K562 treated with DMSO at 1 percent for 24 hours (cell line): ENCODE data around the gene KRTAP4-9. TPM values are rescaled to one million over a fixed set of nuclear protein-coding genes. Genes with fewer than 3 reads are reported as not detected.

Source experiments
- total RNA-seq: library from RNA; unstranded; fragments of 300-600 nt; gene quantifications from 2 replicates; pipeline ENCODE4 v1.2.3, GENCODE V29; 2022; ENCODE audit warnings: low read depth; ENCODE audit not compliant: insufficient read depth

Gene KRTAP4-9
- not detected in 2 replicates for total RNA-seq

DNA sequence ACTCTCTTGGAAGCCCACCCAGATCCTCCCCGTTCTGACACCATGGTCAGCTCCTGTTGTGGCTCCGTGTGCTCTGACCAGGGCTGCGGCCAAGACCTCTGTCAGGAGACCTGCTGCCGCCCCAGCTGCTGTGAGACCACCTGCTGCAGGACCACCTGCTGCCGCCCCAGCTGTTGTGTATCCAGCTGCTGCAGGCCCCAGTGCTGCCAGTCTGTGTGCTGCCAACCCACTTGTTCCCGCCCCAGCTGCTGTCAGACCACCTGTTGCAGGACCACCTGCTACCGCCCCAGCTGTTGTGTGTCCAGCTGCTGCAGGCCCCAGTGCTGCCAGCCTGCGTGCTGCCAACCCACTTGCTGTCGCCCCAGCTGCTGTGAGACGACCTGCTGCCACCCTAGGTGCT is at the start of gene KRTAP4-9:
Gene KRTAP4-9, plus strand, starts transcription at position 43 of the 400 bp plus-strand sequence. Its CDS starts 0 bp downstream, at position 43.

GRCh38 chr17:41060052-41060604 is 45.1 kb upstream of the KRTAP4-9 start, which contains the start of gene KRTAP2-3:
Gene KRTAP2-3 (minus strand): TSS chr17:41060114. CDS start chr17:41060050, 64 bp downstream.

GRCh38 chr17:41065829-41066624 is 39.2 kb upstream of the KRTAP4-9 start, which contains the start of gene KRTAP2-4:
Gene KRTAP2-4 (minus strand): TSS chr17:41065879. CDS start chr17:41065845, 34 bp downstream.

GRCh38 chr17:41084100-41084856 is 20.9 kb upstream of the KRTAP4-9 start, which contains the start of gene KRTAP4-7:
Gene KRTAP4-7 (plus strand): TSS chr17:41084150. CDS start chr17:41084207, 57 bp downstream.

GRCh38 chr17:41098042-41098441 is 7.1 kb upstream of the KRTAP4-9 start, which contains the start of gene KRTAP4-8:
Gene KRTAP4-8 (minus strand): TSS chr17:41098142. CDS start chr17:41098084, 58 bp downstream.

GRCh38 chr17:41101586-41102259 is 3.5 kb upstream of the KRTAP4-9 start, which contains the start of gene KRTAP4-16:
Gene KRTAP4-16 (minus strand): TSS chr17:41102209. CDS start chr17:41102209, 0 bp downstream.

DNA sequence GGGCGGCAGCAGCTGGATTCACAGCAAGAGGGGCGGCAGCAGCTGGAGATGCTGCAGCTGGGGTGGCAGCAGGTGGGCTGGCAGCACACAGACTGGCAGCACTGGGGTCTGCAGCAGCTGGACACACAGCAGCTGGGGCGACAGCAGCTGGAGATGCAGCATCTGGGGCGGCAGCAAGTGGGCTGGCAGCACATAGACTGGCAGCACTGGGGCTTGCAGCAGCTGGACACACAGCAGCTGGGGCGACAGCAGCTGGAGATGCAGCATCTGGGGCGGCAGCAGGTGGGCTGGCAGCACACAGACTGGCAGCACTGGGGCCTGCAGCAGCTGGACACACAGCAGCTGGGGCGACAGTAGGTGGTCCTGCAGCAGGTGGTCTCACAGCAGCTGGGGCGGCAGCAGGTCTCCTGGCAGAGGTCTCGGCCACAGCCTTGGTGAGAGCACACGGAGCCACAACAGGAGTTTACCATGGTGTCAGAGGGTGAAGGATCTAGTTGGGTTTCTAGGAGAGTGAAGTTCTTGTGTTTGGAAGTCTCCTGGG is 12.7 kb downstream of the KRTAP4-9 start, which contains the start of gene KRTAP4-11:
Gene KRTAP4-11, minus strand, starts transcription at position 528 of the 541 bp plus-strand sequence. Its CDS starts 58 bp downstream, at position 470.

GRCh38 chr17:41123991-41124371 is 18.8 kb downstream of the KRTAP4-9 start, which contains the start of gene KRTAP4-12:
Gene KRTAP4-12 (minus strand): TSS chr17:41124182. CDS start chr17:41124122, 60 bp downstream.

DNA sequence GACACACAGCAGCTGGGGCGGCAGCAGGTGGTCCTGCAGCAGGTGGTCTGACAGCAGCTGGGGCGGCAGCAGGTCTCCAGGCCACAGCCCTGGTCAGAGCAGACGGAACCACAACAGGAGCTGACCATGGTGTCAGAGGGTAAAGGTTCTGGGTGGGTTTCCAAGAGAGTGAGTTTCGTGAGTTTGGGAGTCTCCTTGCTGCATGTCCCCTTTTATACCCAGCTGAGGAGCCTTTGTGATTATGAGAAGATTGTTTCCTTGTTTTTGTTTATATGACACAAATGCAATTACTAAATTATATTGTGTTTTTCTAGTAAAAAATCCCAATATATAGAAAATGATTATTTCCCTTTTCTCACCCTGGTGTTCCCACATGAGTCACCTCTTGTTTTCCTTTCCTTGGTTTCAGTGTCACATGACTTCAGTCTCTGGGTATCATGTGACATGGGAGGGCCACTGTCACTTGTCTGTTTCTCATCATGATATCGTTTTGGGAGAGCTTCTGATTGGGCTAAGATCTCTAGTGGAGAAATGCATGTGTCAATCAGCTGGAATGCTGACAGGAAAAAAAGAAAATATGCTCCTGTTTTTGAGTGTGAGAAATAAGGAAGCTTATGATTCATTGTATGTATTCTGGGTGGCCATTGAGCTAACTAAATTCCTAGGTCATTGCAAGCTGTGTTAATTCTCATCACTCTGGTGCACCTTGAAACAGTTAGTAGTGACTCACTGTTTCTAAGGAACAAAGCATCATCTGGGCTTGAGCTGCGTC is 35.4 kb downstream of the KRTAP4-9 start, which contains the start of gene KRTAP4-6:
Gene KRTAP4-6, minus strand, starts transcription at position 185 of the 772 bp plus-strand sequence. Its CDS starts 57 bp downstream, at position 128.

DNA sequence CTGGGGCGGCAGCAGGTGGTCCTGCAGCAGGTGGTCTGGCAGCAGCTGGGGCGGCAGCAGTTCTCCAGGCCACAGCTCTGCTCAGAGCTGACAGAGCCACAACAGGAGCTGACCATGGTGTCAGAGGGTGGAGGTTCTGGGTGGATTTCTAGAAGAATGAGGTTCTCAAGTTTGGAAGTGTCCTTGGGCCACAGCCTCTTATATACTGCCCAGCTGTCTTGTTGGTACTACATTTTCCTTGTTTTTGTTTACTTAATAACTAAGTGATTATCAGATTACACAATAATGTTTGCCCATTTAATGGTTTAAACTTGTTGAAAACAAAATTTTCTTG is 44.4 kb downstream of the KRTAP4-9 start, which contains the start of gene KRTAP4-5:
Gene KRTAP4-5, minus strand, starts transcription at position 174 of the 334 bp plus-strand sequence. Its CDS starts 58 bp downstream, at position 116.

Other genes starting within 250 kb of the KRTAP4-9 start
- 6.3 and 7.9 TPM in 2 replicates for gene KRT12, start 238.2 kb upstream of the KRTAP4-9 start, total RNA-seq
- gene KRT20, start 220.1 kb upstream of the KRTAP4-9 start, total RNA-seq, result not detected in 2 replicates
- not detected in 2 replicates for gene KRT23, start 167.7 kb upstream of the KRTAP4-9 start, total RNA-seq
- not detected in 2 replicates for gene KRT39, start 138.4 kb upstream of the KRTAP4-9 start, total RNA-seq
- not detected in 2 replicates for gene KRT40, start 121.1 kb upstream of the KRTAP4-9 start, total RNA-seq
- not detected in 2 replicates for gene KRTAP3-3, start 111.2 kb upstream of the KRTAP4-9 start, total RNA-seq
- not detected in 2 replicates for gene KRTAP3-2, start 105.5 kb upstream of the KRTAP4-9 start, total RNA-seq
- not detected in 2 replicates for gene KRTAP3-1, start 96.3 kb upstream of the KRTAP4-9 start, total RNA-seq
- gene KRTAP1-5, start 78.2 kb upstream of the KRTAP4-9 start, total RNA-seq, result not detected in 2 replicates
- not detected in 2 replicates for gene KRTAP1-4, start 75.2 kb upstream of the KRTAP4-9 start, total RNA-seq
- not detected in 2 replicates for gene KRTAP1-3, start 70.5 kb upstream of the KRTAP4-9 start, total RNA-seq
- not detected in 2 replicates for gene KRTAP1-1, start 63.9 kb upstream of the KRTAP4-9 start, total RNA-seq
- gene KRTAP2-1, start 58.1 kb upstream of the KRTAP4-9 start, total RNA-seq, result not detected in 2 replicates
- gene KRTAP2-2, start 50.2 kb upstream of the KRTAP4-9 start, total RNA-seq, result not detected in 2 replicates
- not detected in 2 replicates for gene KRTAP2-3, start 45.3 kb upstream of the KRTAP4-9 start, total RNA-seq
- gene KRTAP2-4, start 39.5 kb upstream of the KRTAP4-9 start, total RNA-seq, result not detected in 2 replicates
- not detected in 2 replicates for gene KRTAP4-7, start 21.2 kb upstream of the KRTAP4-9 start, total RNA-seq
- gene KRTAP4-8, start 7.2 kb upstream of the KRTAP4-9 start, total RNA-seq, result not detected in 2 replicates
- gene KRTAP4-16, start 3.2 kb upstream of the KRTAP4-9 start, total RNA-seq, result not detected in 2 replicates
- not detected in 2 replicates for gene KRTAP4-11, start 13.0 kb downstream of the KRTAP4-9 start, total RNA-seq
- gene KRTAP4-12, start 18.8 kb downstream of the KRTAP4-9 start, total RNA-seq, result not detected in 2 replicates
- not detected in 2 replicates for gene KRTAP4-6, start 35.2 kb downstream of the KRTAP4-9 start, total RNA-seq
- not detected in 2 replicates for gene KRTAP4-5, start 44.4 kb downstream of the KRTAP4-9 start, total RNA-seq
- gene KRTAP4-4, start 55.4 kb downstream of the KRTAP4-9 start, total RNA-seq, result not detected in 2 replicates
- gene KRTAP4-3, start 62.8 kb downstream of the KRTAP4-9 start, total RNA-seq, result not detected in 2 replicates
- not detected in 2 replicates for gene KRTAP4-2, start 72.8 kb downstream of the KRTAP4-9 start, total RNA-seq
- not detected in 2 replicates for gene KRTAP4-1, start 79.5 kb downstream of the KRTAP4-9 start, total RNA-seq
- gene KRTAP9-1, start 84.5 kb downstream of the KRTAP4-9 start, total RNA-seq, result not detected in 2 replicates
- gene KRTAP9-2, start 121.3 kb downstream of the KRTAP4-9 start, total RNA-seq, result not detected in 2 replicates
- not detected in 2 replicates for gene KRTAP9-3, start 127.1 kb downstream of the KRTAP4-9 start, total RNA-seq
- gene KRTAP9-8, start 132.6 kb downstream of the KRTAP4-9 start, total RNA-seq, result not detected in 2 replicates
- not detected in 2 replicates for gene KRTAP9-4, start 144.3 kb downstream of the KRTAP4-9 start, total RNA-seq
- not detected in 2 replicates for gene KRTAP9-9, start 150.0 kb downstream of the KRTAP4-9 start, total RNA-seq
- not detected in 2 replicates for gene KRTAP9-6, start 160.0 kb downstream of the KRTAP4-9 start, total RNA-seq
- gene KRTAP9-7, start 170.3 kb downstream of the KRTAP4-9 start, total RNA-seq, result not detected in 2 replicates
- gene KRTAP29-1, start 197.5 kb downstream of the KRTAP4-9 start, total RNA-seq, result not detected in 2 replicates
- not detected in 2 replicates for gene KRTAP16-1, start 203.9 kb downstream of the KRTAP4-9 start, total RNA-seq
- gene KRTAP17-1, start 210.3 kb downstream of the KRTAP4-9 start, total RNA-seq, result not detected in 2 replicates
- gene KRT33A, start 245.4 kb downstream of the KRTAP4-9 start, total RNA-seq, result not detected in 2 replicates